HG02973 (cell line): Measurements from ENCODE around the gene FER1L5.
A peak's percentile ranks its signal among the peaks of the same experiment; 100 is the strongest.
"Not testable (repeated sequence)": the region's sequence is repeated elsewhere in the genome, so short reads cannot be mapped to it uniquely, and the experiment has no call there.

Experiments used
- ATAC-seq: cut with Tn5 transposase; IDR thresholded peaks from one replicate; pipeline ENCODE4 v1.9.1; 2021; ENCODE audit warnings: moderate library complexity; ENCODE audit not compliant: unreplicated experiment

FER1L5 gene

DNA sequence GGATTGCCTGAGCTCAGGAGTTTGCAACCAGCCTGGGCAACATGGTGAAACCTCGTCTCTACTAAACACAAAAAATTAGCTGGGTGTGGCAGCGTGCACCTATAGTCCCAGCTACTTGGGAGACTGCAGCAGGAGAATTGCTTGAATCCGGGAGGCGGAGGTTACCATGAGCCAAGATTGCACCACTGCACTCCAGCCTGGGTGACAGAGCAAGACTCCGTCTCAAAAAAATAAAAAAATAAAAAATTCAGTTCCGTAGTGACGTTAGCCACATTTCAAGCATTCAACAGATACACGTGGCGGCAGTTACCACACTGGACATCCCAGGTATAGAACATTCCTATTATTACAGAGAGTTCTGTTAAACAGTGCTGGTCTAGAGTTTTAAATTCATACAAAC lies 8.9 kb upstream of the FER1L5 start:
- no peak for ATAC-seq

- no peak for ATAC-seq
These were observed 5.9 kb upstream of the FER1L5 start for GRCh38 chr2:96636551-96637171.

- ATAC-seq: peak; percentile 59
These were observed 5.0 kb upstream of the FER1L5 start for GRCh38 chr2:96637385-96638143.

- peak; percentile 70 for ATAC-seq
These were observed 4.1 kb upstream of the FER1L5 start, which contains the start of gene KANSL3 for GRCh38 chr2:96638144-96639121. Gene KANSL3, minus strand, starts transcription at chr2:96638312. Its CDS starts 1,177 bp downstream, at chr2:96637135.

- ATAC-seq: no peak
These were observed 5.1 kb downstream of the FER1L5 start for GRCh38 chr2:96647681-96648080.

DNA sequence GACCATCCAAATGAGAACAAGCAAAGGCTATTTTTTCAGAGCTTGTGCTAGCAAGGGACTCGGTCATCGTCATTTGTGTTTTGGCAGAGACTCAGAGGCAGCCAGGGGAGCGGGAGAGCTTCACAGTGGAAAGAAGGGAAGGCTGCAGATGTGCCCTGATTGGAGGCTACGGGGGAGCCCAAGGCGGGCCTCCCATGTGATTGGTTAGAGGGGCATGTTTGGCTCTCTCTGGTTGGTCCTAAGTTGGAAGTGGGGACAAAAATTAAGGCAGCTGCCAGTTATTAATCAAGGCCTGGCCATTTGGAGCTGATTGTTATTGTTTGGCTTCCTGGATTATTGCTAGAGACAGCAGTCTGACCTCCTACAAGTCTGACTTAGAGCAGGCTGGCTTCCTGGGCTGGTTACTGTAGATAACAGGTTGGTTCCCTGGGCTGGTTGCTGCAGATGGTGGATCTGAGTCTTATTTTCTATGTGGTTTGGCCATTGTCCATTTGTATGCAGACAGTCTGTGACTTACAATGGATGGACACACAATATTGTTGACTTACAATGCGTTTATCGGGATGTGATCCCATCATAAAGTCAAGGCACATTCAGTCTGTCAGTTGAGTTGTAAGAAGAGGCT lies 5.9 kb downstream of the FER1L5 start:
- no peak for ATAC-seq

DNA sequence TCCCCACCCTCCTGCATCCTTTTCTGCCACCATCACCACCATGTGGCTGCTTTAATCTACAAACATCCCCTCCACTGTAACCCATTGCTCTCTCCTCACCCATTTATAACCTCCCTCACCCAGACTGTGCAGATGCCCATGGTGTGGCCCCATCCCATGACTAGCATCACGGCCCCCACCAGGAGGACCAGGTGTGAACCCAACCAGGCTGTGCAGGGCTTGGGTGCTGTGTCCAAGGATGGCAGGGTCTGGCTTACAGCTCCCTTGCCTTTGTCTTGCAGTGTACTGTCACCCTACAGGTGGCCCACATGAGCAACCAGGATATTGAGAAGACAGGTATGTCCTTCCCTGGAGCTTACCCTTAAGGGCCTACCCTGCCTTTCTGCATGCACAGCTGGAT lies 6.8 kb downstream of the FER1L5 start:
- no peak for ATAC-seq

DNA sequence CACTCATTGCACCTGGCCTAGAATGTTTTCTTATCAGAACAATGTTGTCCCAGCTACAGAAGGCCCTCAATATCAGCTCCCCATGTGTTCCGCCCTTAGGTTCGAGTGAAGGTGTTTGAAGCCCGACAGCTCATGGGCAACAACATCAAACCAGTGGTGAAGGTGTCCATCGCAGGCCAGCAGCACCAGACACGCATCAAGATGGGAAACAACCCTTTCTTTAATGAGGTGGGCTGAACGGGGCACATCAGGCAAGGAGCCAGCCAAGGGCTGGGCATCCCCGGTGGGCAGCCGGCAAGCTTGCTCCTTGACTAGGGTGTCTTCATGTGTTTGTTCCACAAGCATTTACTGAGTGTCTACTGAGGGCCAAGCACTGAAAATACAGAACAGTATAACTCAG lies 9.2 kb downstream of the FER1L5 start:
- ATAC-seq: no peak

DNA sequence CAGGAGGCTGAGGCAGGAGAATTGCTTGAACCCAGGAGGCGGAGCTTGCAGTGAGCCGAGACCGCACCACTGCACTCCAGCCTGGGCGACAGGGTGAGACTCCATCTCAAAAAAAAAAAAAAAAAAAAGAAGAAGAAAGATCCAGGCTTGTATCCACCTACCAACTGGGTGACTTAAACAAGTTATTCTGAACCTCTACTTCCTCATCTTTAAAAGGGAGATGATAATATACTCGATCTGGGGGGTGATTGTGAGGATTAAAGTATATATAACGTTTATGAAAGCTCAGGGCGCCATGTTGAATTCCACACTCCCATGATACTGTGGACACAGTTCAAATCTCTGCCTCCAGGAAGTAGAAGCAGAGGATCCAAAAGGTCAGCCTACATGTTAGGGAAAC lies 12.2 kb downstream of the FER1L5 start:
- not testable (repeated sequence) for ATAC-seq

GRCh38 chr2:96655526-96655925 lies 13.0 kb downstream of the FER1L5 start:
- no peak for ATAC-seq

DNA sequence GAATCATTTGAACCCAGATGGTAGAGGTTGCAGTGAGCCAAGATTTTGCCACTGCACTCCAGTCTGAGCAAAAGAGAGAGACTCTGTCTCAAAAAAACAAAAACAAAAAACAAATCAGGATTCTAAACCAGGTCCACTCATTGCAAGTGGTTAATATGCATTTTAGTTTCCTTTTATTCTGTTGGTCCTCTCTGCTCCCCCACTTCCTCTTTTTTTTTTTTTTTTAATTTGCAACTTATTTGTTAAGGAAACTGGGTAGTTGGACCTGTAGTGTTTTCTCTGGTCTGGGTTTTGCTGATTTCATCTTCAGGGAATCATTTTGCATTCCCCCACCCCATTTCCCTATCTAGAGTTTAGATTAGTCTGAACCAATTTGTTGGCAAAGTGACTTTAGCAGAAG lies 14.0 kb downstream of the FER1L5 start:
- no peak for ATAC-seq

DNA sequence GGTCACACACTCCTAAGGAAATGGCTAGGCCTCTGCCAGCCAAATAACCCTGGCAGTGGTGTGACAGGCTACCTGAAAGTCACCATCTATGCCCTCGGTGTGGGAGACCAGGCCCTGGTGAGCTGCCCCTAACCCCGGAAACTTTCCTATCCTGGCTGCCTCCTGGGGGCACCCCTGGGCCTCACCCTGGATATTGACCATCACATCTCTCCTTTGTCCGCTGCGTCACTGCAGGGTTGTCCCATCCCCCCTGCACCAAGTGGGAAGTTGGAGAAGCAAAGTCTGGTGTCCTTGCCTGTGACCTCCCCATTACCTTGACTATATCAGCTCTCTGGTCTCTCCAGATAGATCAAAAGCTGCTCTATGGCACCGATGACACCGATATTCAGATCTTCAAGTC lies 18.8 kb downstream of the FER1L5 start:
- no peak for ATAC-seq

DNA sequence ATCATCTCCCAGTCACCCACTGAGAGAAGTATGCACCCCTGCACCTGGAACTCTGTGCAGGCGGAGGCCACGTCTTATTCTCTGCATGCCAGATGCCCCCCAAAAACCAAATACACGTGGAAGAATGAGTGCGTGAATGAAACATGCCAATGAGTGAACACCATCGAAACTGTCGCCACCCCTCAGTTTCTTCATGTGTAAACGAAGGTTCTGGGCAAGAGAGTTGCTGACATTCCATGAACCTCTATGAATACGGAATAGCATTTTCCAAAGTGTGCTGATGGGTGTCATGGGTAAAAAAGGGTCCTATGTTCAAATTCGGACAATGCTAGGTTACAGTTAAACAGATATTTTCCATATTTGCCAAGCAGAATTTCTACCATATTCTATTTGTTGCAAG lies 19.8 kb downstream of the FER1L5 start:
- ATAC-seq: no peak

- ATAC-seq: no peak
These were observed 20.6 kb downstream of the FER1L5 start for GRCh38 chr2:96663177-96663576.

- no peak for ATAC-seq
These were observed 21.3 kb downstream of the FER1L5 start for GRCh38 chr2:96663829-96664228.

- no peak for ATAC-seq
These were observed 21.9 kb downstream of the FER1L5 start for GRCh38 chr2:96664366-96664925.

- ATAC-seq: no peak
These were observed 22.6 kb downstream of the FER1L5 start for GRCh38 chr2:96665083-96665569.

GRCh38 chr2:96665717-96666116 lies 23.2 kb downstream of the FER1L5 start:
- ATAC-seq: not testable (repeated sequence)

- no peak for ATAC-seq
These were observed 26.2 kb downstream of the FER1L5 start for GRCh38 chr2:96668771-96669170.

- no peak for ATAC-seq
These were observed 27.1 kb downstream of the FER1L5 start for GRCh38 chr2:96669539-96670215.
